BLaER1 treated with 17β-estradiol and CSF1 and Interleukin-3, amounts not matched to agents 10 nM and 100 nM (cell line): ENCODE measurements around the gene NEDD8.

Source experiments
- H3K27ac ChIP-seq, 11 experiments: shearing (Covaris generic); formaldehyde crosslinking; 2 replicates each; pipeline ENCODE4 v1.8.1; 2022
- H3K27me3 ChIP-seq, 11 experiments: shearing (Covaris generic); formaldehyde crosslinking; 2 replicates each; pipeline ENCODE4 v1.8.1; 2022
- H3K36me3 ChIP-seq, 11 experiments: shearing (Covaris generic); formaldehyde crosslinking; 2 replicates each; pipeline ENCODE4 v1.8.1; 2022
- H3K4me1 ChIP-seq, 10 experiments: shearing (Covaris generic); formaldehyde crosslinking; 2 replicates each; pipeline ENCODE4 v1.8.1; 2022
- H3K4me2 ChIP-seq, 11 experiments: shearing (Covaris generic); formaldehyde crosslinking; 2 replicates each; pipeline ENCODE4 v1.8.1; 2022
- H3K4me3 ChIP-seq, 10 experiments: shearing (Covaris generic); formaldehyde crosslinking; 2 replicates each; pipeline ENCODE4 v1.8.1; 2022
- H3K9ac ChIP-seq, 11 experiments: shearing (Covaris generic); formaldehyde crosslinking; 2 replicates each; pipeline ENCODE4 v1.8.1; 2022
- H3K9me3 ChIP-seq, 11 experiments: shearing (Covaris generic); formaldehyde crosslinking; replicated peaks in 1 of 11; 2 replicates each; pipeline ENCODE4 v1.8.1; 2022
- H4K20me1 ChIP-seq, 11 experiments: shearing (Covaris generic); formaldehyde crosslinking; 2 replicates each; pipeline ENCODE4 v1.8.1; 2022
- Cebpa-rat ChIP-seq, 11 experiments: shearing (Covaris generic); IDR thresholded peaks; 2 replicates each; pipeline ENCODE4 v1.8.1; 2022

The NEDD8 gene

DNA sequence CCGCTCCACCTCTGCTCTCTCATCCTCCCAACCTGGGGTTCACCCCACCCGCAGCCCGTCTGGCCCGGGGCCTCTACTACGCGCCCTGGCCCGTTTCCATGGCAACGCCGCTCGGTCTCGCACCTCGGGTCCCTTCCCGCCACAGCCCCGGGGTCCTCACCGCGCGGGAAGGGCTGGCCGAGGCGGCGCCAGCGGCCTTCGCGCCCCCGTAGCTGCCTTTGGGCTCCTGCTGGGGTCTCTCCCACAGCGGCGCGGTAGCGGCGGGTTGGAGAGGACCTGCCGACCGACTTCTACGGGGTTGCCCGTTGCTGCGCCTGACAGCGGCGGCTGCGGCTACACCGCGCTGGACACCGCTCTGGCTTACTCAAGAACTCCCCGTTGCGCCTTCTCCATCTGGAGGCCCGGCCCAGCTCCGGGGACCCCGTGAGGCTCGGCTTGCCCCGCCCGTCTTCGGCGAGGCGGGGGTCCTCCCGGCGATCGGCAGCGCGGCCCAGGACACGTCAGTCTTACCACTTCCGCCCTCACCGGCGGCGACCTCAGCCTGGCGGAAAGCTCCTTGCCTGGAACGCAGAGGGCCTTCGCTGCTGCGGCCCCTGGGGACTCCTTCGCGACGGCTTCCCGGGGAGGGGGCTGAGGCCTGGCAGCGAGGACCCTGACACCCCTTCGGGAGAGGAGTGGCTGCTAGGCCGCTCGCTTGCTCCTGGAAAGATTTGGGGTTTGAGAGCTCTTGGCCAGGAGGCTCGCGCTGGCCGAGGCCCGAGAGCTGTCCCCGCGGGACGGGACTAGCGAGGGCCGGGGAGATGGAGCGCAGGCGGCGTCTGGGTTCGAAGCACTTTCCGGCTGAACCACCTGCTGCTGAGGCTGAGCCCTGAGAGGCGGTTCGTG lies 36.7 kb downstream of the NEDD8 start, which contains the start of gene TM9SF1:
TSS of gene TM9SF1 (minus strand) at position 256 of the 885 bp plus-strand sequence. CDS start 422 bp downstream, outside the sequence.
- Histone ChIP-seq H3K4me2 (peak within 1 kb of the TSS; percentile 84 to 99 (median 93)), H3K4me1 (peaks cover 45 to 71% (median 51%) of the 10 kb centered on the region in 10 experiments), H3K9me3 (peaks cover 0 to 12% (median 0%) of the 10 kb centered on the region in 11 experiments; a peak in 1 of 22 replicates), H3K27ac (peak within 1 kb of the TSS; percentile 95 to 100 (median 98)), H3K4me3 (peak within 1 kb of the TSS; percentile 67 to 87 (median 76)), H3K27me3 (no peaks in the 10 kb centered on the region), H3K36me3 (peaks cover 29 to 46% (median 38%) of the 10 kb centered on the region in 11 experiments), H3K9ac (peak within 1 kb of the TSS; percentile 92 to 100 (median 97)), H4K20me1 (peaks cover 0 to 8% (median 0%) of the 10 kb centered on the region in 11 experiments; a peak in 3 of 22 replicates)
- no peak for TF ChIP-seq Cebpa-rat (IDR thresholded peaks at IDR 0.05)

DNA sequence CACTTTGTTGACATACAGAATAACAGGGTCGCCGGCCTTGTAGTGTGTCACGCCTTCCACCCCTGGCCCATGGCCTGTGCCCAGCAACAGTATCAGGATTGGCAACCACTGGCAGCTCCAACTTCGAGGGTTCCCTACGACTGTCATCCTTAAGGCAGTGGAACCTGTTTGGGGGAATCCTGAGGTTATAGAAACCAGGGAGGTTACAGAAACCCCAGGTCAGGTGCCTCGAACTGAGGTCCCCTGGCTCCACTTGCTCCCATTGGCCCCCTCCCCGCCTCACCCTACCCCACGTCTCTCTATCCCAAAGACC lies 37.3 kb downstream of the NEDD8 start:
- Histone ChIP-seq H3K4me1 (peaks cover 45 to 77% (median 53%) of the 10 kb centered on the region in 10 experiments), H3K27ac (peak overlapping the region; percentile 95 to 100 (median 98))
- no peak for TF ChIP-seq Cebpa-rat (IDR thresholded peaks at IDR 0.05)

DNA sequence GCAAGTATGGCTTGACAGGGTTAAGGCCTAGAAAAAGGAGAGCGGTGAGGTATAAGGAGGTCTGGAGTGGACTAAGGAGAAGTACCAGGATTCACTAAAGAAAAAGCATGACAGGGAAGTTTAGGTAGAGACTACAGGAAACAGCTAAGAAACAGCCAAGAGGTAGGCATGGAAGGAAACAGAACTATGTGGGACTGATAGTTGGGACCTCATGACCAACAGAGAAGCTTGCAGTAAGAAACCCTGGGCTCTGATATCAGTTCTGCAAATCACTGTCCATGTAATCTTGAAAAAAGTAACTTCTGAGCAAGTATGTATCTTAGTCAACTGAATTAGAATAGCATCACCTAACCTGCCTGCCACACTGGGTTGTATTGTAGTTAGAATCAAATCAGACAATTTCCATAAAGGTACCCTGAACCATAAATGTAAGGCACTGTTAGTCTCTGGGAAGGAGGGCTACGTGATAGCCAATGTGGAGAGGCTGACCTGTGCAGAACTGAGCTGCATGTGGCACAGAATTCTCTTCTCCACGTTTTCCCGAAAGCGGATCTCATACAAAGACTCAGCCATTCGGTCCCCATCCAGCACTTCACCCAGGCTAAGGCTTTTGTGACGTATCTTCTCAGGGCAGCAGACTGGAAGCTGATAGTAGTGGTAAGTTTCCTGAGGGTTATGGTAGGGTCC lies 37.8 kb downstream of the NEDD8 start:
- TF ChIP-seq Cebpa-rat (IDR thresholded peaks at IDR 0.05): no peak
- peak overlapping the region; percentile 84 to 99 (median 93) for H3K4me2 ChIP-seq
- H4K20me1 ChIP-seq: peaks cover 0 to 8% (median 0%) of the 10 kb centered on the region in 11 experiments; a peak in 3 of 22 replicates
- H3K4me3 ChIP-seq: peak overlapping the region; percentile 67 to 87 (median 76)
- peak overlapping the region; percentile 92 to 100 (median 97); a peak in 21 of 22 replicates for H3K9ac ChIP-seq
- H3K36me3 ChIP-seq: peaks cover 26 to 42% (median 37%) of the 10 kb centered on the region in 11 experiments; a peak in 21 of 22 replicates
- no peaks in the 10 kb centered on the region for H3K27me3 ChIP-seq
- peak overlapping the region in 10 of 11 experiments; percentile 95 to 100 (median 98); a peak in 14 of 22 replicates for H3K27ac ChIP-seq
- 0 out of 22 replicates have a peak, but pooled peaks cover 0 to 2% (median 0%) of the 10 kb centered on the region in 11 experiments for H3K9me3 ChIP-seq
- peaks cover 50 to 79% (median 58%) of the 10 kb centered on the region in 10 experiments for H3K4me1 ChIP-seq

More for the DNA sequence above, 37.3 kb downstream of the NEDD8 start:
- H3K4me3 ChIP-seq: peak overlapping the region; percentile 67 to 87 (median 76)
- peaks cover 0 to 7% (median 0%) of the 10 kb centered on the region in 11 experiments; a peak in 1 of 22 replicates for H3K9me3 ChIP-seq
- H3K27me3 ChIP-seq: no peaks in the 10 kb centered on the region
- H4K20me1 ChIP-seq: peaks cover 0 to 8% (median 0%) of the 10 kb centered on the region in 11 experiments; a peak in 3 of 22 replicates
- H3K9ac ChIP-seq: peak overlapping the region; percentile 92 to 100 (median 97)
- H3K4me2 ChIP-seq: peak overlapping the region; percentile 84 to 99 (median 93)
- peaks cover 28 to 46% (median 39%) of the 10 kb centered on the region in 11 experiments for H3K36me3 ChIP-seq

DNA sequence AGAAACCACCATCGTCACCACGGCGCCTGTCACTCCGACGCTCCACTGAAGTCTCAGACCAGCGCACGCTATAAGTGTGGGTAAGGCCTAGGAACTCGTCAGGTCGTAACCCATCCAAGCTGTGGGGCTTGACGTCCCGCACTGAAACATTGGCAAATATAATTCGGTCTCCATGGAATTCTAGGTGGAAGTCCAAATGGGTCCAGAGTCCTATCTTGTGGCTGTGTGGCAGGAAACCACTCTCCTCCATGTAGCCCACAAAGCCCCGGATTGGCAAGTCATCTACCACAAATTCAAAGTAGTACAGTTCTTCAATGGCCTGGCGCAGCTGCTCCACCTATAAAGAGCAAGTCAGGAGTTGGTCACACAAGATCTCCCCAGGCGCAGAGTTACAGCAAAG lies 39.2 kb downstream of the NEDD8 start:
- H3K9me3 ChIP-seq: no peaks in the 10 kb centered on the region
- H3K4me1 ChIP-seq: peaks cover 57 to 73% (median 65%) of the 10 kb centered on the region in 10 experiments
- peaks cover 0 to 11% (median 0%) of the 10 kb centered on the region in 11 experiments; a peak in 6 of 22 replicates for H4K20me1 ChIP-seq
- no peak overlapping the region for H3K27ac ChIP-seq
- peak overlapping the region; percentile 15 to 92 (median 44) for H3K4me2 ChIP-seq
- peaks cover 22 to 36% (median 30%) of the 10 kb centered on the region in 11 experiments; a peak in 21 of 22 replicates for H3K36me3 ChIP-seq
- H3K27me3 ChIP-seq: no peaks in the 10 kb centered on the region
- peak overlapping the region in 1 of 11 experiments; percentile 26; a peak in 1 of 22 replicates for H3K9ac ChIP-seq
- no peak overlapping the region for H3K4me3 ChIP-seq
- TF ChIP-seq Cebpa-rat (IDR thresholded peaks at IDR 0.05): no peak

DNA sequence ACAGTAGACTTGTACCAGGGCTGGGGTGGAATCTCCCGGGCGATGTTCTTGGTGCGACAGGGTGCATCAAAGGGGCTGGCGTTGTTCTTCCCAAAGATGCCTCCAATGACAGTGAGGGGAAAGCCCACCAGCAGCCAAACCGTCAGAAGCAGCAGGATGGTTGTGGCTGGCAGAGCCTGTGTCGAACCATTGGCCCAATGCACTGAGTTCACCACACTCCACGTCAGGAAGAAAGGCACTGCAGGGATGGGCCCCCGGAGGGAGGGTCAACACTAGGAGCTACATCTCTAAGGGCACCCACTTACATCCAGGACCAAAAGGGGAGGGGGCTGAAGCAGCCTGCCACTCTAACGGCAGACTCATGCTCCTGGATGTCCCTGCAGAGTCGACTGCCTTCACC lies 41.8 kb downstream of the NEDD8 start:
- H3K9ac ChIP-seq: no peak overlapping the region
- peaks cover 0 to 36% (median 16%) of the 10 kb centered on the region in 11 experiments; a peak in 11 of 22 replicates for H4K20me1 ChIP-seq
- H3K4me1 ChIP-seq: peaks cover 55 to 71% (median 62%) of the 10 kb centered on the region in 10 experiments
- H3K27ac ChIP-seq: no peak overlapping the region
- H3K36me3 ChIP-seq: peaks cover 34 to 58% (median 51%) of the 10 kb centered on the region in 11 experiments
- no peaks in the 10 kb centered on the region for H3K27me3 ChIP-seq
- no peak overlapping the region for H3K4me3 ChIP-seq
- H3K9me3 ChIP-seq: no peaks in the 10 kb centered on the region
- TF ChIP-seq Cebpa-rat (IDR thresholded peaks at IDR 0.05): no peak
- peak overlapping the region in 5 of 11 experiments; percentile 78 to 93 (median 90); a peak in 5 of 22 replicates for H3K4me2 ChIP-seq

DNA sequence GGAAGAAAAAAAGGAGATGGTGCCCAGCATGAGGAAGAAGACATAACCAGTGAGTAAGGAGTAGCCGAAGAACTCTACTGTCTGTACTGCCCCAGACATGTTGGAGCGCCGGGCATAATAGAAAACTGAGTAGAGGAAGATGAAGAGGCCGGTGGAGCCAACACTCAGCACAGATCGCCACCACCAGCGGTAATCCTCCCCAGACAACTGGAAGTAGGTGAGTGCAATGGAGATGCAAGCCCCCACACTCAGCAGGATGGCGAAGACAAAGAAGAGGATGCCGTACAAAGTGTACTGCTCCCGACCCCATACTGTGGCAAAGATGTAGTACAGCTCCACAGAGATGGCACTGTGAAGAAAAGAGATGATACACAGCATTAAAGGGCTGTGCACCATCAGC lies 42.7 kb downstream of the NEDD8 start:
- peak overlapping the region in 9 of 11 experiments; percentile 38 to 93 (median 57); a peak in 14 of 22 replicates for H3K27ac ChIP-seq
- H3K9ac ChIP-seq: peak overlapping the region in 10 of 11 experiments; percentile 64 to 95 (median 82); a peak in 16 of 22 replicates
- peak overlapping the region; percentile 78 to 97 (median 93) for H3K4me2 ChIP-seq
- H4K20me1 ChIP-seq: peaks cover 0 to 45% (median 17%) of the 10 kb centered on the region in 11 experiments; a peak in 12 of 22 replicates
- H3K4me1 ChIP-seq: peaks cover 48 to 65% (median 55%) of the 10 kb centered on the region in 10 experiments
- H3K27me3 ChIP-seq: no peaks in the 10 kb centered on the region
- peak overlapping the region in 5 of 10 experiments; percentile 64 to 81 (median 76); a peak in 5 of 20 replicates for H3K4me3 ChIP-seq
- peaks cover 43 to 67% (median 60%) of the 10 kb centered on the region in 11 experiments for H3K36me3 ChIP-seq
- no peak for TF ChIP-seq Cebpa-rat (IDR thresholded peaks at IDR 0.05)
- H3K9me3 ChIP-seq: no peaks in the 10 kb centered on the region

DNA sequence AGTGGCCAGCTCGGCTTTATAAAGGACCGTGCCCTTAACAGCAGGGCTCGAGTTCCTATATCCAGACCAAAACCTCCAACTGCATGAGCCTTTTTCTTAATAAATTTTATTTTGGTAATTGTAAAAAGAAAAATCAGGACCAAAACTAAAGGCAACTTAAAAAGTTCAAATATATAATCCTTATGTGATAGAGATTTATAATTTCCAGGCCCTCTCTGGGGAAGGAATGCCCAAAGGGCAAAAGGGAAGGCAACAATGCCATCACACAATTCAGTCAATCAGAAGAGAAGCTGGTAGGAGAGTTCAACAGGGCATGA lies 43.1 kb downstream of the NEDD8 start:
- H3K27ac ChIP-seq: peak overlapping the region; percentile 7 to 93 (median 56); a peak in 17 of 22 replicates
- H3K4me3 ChIP-seq: peak overlapping the region; percentile 64 to 92 (median 79); a peak in 18 of 20 replicates
- peak overlapping the region; percentile 78 to 97 (median 93) for H3K4me2 ChIP-seq
- H3K9ac ChIP-seq: peak overlapping the region; percentile 64 to 95 (median 82); a peak in 20 of 22 replicates
- peaks cover 44 to 61% (median 50%) of the 10 kb centered on the region in 10 experiments for H3K4me1 ChIP-seq
- TF ChIP-seq Cebpa-rat (IDR thresholded peaks at IDR 0.05): no peak
- H3K27me3 ChIP-seq: no peaks in the 10 kb centered on the region
- peaks cover 48 to 72% (median 65%) of the 10 kb centered on the region in 11 experiments for H3K36me3 ChIP-seq
- H3K9me3 ChIP-seq: no peaks in the 10 kb centered on the region
- peaks cover 0 to 50% (median 17%) of the 10 kb centered on the region in 11 experiments; a peak in 12 of 22 replicates for H4K20me1 ChIP-seq
